Aorta (tissue), 5 donors: ENCODE measurements around the gene EDDM13. TPM values are rescaled to one million over a fixed set of nuclear protein-coding genes. Genes with fewer than 3 reads are reported as not detected.

ENCODE experiments used
- ATAC-seq: fragments of 200-7000 bp; cut with Tn5 transposase; one replicate; pipeline ENCODE4 v1.9.1; 2022; ENCODE audit warnings: moderate library complexity; ENCODE audit not compliant: low FRiP score
- DNase-seq, 2 donors: peaks; one replicate each; pipeline ENCODE4 v3.0.0-alpha.2; 2020
- H3K27ac ChIP-seq, 2 donors: one replicate each; pipeline ENCODE4 v1.5.1; 2013; ENCODE audit warnings: low read length in 2 of 2, mild to moderate bottlenecking in 2 of 2, moderate library complexity in 2 of 2, control low read depth in 1 of 2, inconsistent platforms in 1 of 2, low read depth in 1 of 2
- H3K27me3 ChIP-seq, 2 donors: one replicate each; pipeline ENCODE4 v1.6.1; 2013; ENCODE audit warnings: control low read depth in 1 of 2, low read length in 1 of 2, mild to moderate bottlenecking in 1 of 2, moderate library complexity in 1 of 2; ENCODE audit not compliant: insufficient read depth in 2 of 2, control insufficient read depth in 1 of 2
- H3K36me3 ChIP-seq, 2 donors: one replicate each; pipeline ENCODE4 v1.6.1; 2013; ENCODE audit warnings: control low read depth in 1 of 2, low read length in 1 of 2, mild to moderate bottlenecking in 1 of 2; ENCODE audit not compliant: insufficient read depth in 2 of 2, control insufficient read depth in 1 of 2
- H3K4me1 ChIP-seq, 2 donors: one replicate each; pipeline ENCODE4 v1.6.1; 2013; ENCODE audit warnings: low read length in 2 of 2, control low read depth in 1 of 2, mild to moderate bottlenecking in 1 of 2, moderate library complexity in 1 of 2; ENCODE audit not compliant: insufficient read depth in 2 of 2, control insufficient read depth in 1 of 2
- H3K4me3 ChIP-seq, 2 donors: one replicate each; pipeline ENCODE4 v1.5.1; 2013; ENCODE audit warnings: low read length in 2 of 2, control low read depth in 1 of 2, mild to moderate bottlenecking in 1 of 2
- H3K9me3 ChIP-seq: one replicate; pipeline ENCODE4 v1.6.1; 2013; ENCODE audit warnings: mild to moderate bottlenecking, low read length; ENCODE audit not compliant: control insufficient read depth
- WGBS, 2 donors: extraction: QIAGEN DNeasy Blood & Tissue Kit; methylation state at CpG; one replicate each; pipeline ENCODE4 v1.1.7; 2013; 5-methylcytosine and 5-hydroxymethylcytosine counted together
- intact Hi-C, 2 donors: fragments of 100-400 bp; cut with DNase I; formaldehyde crosslinking; loops; one replicate each; pipeline versions ENCODE4 v1.14.2 to v1.15.0; 2022
- polyA plus RNA-seq, 2 donors: library from polyadenylated mRNA; stranded (reverse); fragments of 200-250 nt; gene quantifications; one replicate each; pipeline ENCODE4 v1.2.3, GENCODE V29; 2013
- total RNA-seq, 2 donors: library from RNA; stranded (reverse); fragmentation: NEBNext Ultra II Directional; extraction: Animal tissue kit (Norgen Biotek cat#: 25700); gene quantifications; one replicate each; pipeline ENCODE4 v1.2.1, GENCODE V29; 2021
- donor health status: healthy with polysubstance abuse.
- donor health status: Bipolar disorder and iron deficiency.
- donor health status: DM: no; HTN: no; CAD: no.
- donor health status: DM: no; HTN: no; CAD: no.
- donor health status: DM: yes; HTN: yes; CAD: no.

The EDDM13 gene
- total and polyA plus RNA-seq, 4 donors, result not detected

DNA sequence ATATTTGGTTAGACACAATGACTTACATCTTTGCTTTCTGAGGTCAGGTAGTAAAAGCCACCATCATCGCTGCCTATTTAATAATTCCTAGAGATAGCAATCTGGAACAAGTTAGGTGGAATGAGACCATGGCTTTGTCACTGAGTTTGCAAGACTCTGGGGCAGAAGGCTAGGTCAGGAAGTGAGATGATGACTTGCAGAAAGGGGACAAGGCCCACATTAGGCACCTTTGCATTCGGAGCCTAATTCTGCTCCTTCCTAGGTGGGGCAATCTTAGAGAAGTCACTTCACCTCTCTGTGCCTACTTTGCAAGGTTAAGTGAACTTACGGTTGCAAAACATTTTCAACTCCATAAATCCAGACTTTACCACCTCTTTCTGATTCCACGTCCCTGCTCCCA lies 10.3 kb downstream of the EDDM13 start:
- 94 to 98% methylated on average over 4 of the region's 4 CpGs for WGBS, 2 donors
- ATAC-seq, result no peak
- no peaks in the 10 kb centered on the region for H3K27me3 ChIP-seq
- H3K36me3 ChIP-seq, result no peaks in the 10 kb centered on the region
- intact Hi-C loops, result no loop called here
- no peak overlapping the region for H3K27ac ChIP-seq
- no peak for DNase-seq
- no peak overlapping the region for H3K4me3 ChIP-seq
- no peaks in the 10 kb centered on the region for H3K4me1 ChIP-seq
- no peaks in the 10 kb centered on the region for H3K9me3 ChIP-seq

DNA sequence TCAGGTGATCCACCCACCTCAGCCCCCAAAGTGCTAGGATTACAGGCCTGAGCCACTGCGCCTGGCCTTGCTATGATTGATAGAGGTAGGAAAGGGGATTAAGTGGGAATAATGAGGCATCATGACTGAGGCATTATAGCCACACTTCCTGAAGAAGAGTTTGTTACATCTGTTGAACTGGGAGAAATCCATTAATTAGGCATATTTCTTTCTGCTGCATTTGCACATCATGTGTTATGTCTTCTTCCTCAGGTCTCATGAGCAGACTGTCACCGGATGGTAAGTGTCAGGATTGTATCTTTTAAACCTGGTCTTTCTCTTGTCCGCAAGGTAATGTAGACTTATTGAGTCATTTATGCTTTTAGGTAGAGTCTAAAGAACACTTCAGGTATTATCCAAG lies 12.2 kb downstream of the EDDM13 start:
- 92 to 94% methylated on average over 3 of the region's 3 CpGs for WGBS, 2 donors
- no peak overlapping the region for H3K27ac ChIP-seq
- ATAC-seq (no peak), DNase-seq (no peak)
- H3K4me1 ChIP-seq, result no peaks in the 10 kb centered on the region
- H3K36me3 ChIP-seq, result no peaks in the 10 kb centered on the region
- intact Hi-C loops, result no loop called here
- H3K27me3 ChIP-seq, result no peaks in the 10 kb centered on the region
- no peak overlapping the region for H3K4me3 ChIP-seq
- H3K9me3 ChIP-seq, result no peaks in the 10 kb centered on the region

DNA sequence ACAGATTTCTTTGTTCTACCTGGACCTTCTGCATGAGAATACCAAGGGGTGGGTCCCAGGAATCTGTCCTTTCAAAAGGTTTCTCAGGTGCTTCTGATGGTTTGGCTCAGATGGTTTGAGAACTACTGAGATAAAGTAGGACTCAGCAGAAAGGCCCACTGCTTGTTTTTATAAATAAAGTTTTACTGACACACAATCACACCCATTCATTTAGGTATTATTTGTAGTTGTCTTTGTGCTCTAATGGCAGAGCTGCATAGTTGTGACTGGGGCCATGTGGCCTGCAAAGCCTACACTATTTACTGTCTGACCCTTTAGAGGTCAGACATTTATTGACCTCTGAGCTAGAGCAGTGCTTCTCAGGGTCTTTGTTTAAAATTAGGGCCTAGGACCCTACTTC lies 17.6 kb downstream of the EDDM13 start:
- H3K9me3 ChIP-seq, result no peaks in the 10 kb centered on the region
- DNase-seq (no peak), ATAC-seq (no peak)
- no peaks in the 10 kb centered on the region for H3K4me1 ChIP-seq
- intact Hi-C loops, result no loop called here
- no peaks in the 10 kb centered on the region for H3K27me3 ChIP-seq
- no peak overlapping the region for H3K4me3 ChIP-seq
- no peak overlapping the region for H3K27ac ChIP-seq
- H3K36me3 ChIP-seq, result no peaks in the 10 kb centered on the region

DNA sequence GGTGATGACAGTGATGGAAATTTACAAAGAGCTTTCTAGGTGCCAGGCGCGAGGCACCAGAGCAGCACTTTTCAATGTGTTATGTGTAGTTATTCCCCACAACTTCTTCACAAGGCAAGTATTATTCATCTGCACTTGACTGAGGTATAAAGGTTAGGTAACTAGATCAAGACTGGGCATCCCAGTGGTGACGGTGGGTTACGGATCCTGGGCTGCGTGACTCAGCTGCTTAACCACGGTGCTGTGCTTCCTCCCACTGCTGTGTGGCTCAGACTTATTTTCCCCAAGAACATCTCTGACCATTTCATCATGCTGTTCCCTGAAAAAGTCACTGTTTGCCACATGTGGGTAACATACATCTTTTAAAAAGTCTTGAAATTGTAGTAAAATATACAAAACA lies 19.3 kb downstream of the EDDM13 start:
- no peak overlapping the region for H3K4me3 ChIP-seq
- H3K27ac ChIP-seq, result no peak overlapping the region
- no peaks in the 10 kb centered on the region for H3K36me3 ChIP-seq
- WGBS, 2 donors, result 94 to 95% methylated on average over 6 of the region's 6 CpGs
- ATAC-seq (no peak), DNase-seq (no peak)
- no peaks in the 10 kb centered on the region for H3K9me3 ChIP-seq
- intact Hi-C loops, result no loop called here
- H3K27me3 ChIP-seq, result no peaks in the 10 kb centered on the region
- H3K4me1 ChIP-seq, result no peaks in the 10 kb centered on the region

DNA sequence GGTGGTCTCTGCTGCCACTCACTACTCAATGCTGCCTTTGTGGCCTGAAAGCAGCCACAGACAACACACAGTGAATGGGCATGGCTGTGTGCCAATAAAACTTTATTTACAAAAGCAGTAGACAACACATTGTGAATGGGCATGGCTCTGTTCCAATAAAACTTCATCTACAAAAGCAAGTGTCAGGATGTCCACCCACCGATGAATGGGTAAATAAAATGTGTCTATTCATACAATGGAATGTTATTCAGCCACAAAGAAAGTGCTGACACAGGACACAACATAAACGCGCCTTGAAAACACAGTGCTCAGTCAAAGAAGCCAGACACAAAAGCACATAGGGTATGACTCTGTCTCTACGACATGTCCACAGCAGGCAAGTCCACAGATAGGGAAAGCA lies 22.0 kb downstream of the EDDM13 start:
- 88 to 92% methylated on average over 4 of the region's 4 CpGs for WGBS, 2 donors

DNA sequence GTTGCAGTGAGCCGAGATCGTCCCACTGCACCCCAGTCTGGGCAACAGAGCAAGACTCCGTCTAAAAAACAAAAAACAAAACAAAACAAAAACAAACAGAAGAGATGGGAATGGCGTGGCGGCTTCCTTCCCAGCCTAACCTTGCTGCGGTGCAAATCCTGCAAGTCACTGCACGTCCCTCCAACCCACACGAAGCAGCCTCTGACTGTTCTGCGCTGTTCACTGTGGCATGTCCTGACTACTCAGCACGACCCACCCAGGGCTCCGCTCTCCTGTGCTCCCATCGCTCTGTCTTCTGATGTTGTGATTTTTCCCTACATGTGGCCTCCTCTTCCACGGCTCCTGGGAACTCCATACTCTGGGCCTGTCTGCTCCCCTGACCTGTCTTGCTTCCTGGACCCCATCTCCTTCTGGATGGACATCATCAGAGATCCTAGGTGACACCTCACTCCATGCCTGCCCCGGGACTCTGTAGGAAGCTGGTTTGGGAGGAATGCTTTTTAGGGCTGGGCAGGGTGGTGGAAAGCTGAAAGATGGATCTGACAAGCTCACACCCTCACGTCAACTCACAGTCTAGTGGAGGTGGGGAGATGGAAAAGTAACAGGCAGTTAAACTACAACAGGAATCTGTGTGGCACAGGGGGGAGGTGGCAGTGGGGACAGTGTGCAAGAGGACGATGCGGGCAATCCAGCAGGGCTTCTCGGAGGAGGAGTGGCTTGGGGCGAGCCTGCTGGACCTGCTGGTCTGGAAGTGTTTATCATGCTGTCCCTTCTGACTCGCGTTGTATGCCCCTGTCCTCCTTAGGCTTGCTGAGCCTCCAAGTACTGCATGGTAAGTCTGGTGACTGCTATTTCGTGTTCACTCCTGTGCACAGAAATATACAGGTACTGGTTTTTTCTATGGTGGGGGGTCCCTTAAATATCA lies 23.2 kb downstream of the EDDM13 start:
- Histone ChIP-seq H3K4me1 (no peaks in the 10 kb centered on the region), H3K4me3 (no peak overlapping the region), H3K36me3 (no peaks in the 10 kb centered on the region), H3K9me3 (no peaks in the 10 kb centered on the region), H3K27me3 (no peaks in the 10 kb centered on the region), H3K27ac (no peak overlapping the region)
- DNase-seq (no peak), ATAC-seq (no peak)
- intact Hi-C loops, result no loop called here
- WGBS, 2 donors, result 92 to 93% methylated on average over 22 of the region's 22 CpGs

More for the DNA sequence above, 22.0 kb downstream of the EDDM13 start:
- Histone ChIP-seq H3K9me3 (no peaks in the 10 kb centered on the region), H3K27me3 (no peaks in the 10 kb centered on the region), H3K27ac (no peak overlapping the region), H3K4me3 (no peak overlapping the region), H3K36me3 (no peaks in the 10 kb centered on the region), H3K4me1 (no peaks in the 10 kb centered on the region)
- intact Hi-C loops, result no loop called here
- no peak for DNase-seq
- ATAC-seq, result no peak

DNA sequence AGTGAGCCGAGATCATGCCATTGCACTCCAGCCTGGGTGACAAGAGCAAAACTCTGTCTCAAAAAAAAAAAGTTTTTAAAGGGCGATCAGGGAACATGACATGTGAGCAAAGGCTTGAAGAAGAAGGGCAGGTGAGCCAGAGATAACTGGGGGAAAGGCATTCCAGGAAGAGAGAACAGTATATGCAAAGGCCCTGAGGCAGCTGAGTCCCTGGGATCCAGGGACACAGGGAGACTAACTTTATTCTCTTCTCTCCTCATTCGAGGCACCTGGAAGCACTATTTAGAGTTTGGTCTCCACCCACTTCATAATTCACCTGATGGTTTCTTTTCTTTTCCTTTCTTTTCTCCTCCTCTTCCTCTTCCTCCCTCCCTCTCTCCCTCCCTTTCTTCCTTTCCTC lies 24.5 kb downstream of the EDDM13 start:
- Histone ChIP-seq H3K4me3 (no peak overlapping the region), H3K27ac (no peak overlapping the region), H3K9me3 (no peaks in the 10 kb centered on the region), H3K36me3 (no peaks in the 10 kb centered on the region), H3K4me1 (no peaks in the 10 kb centered on the region), H3K27me3 (no peaks in the 10 kb centered on the region)
- DNase-seq (no peak), ATAC-seq (no peak)
- intact Hi-C loops, result no loop called here
- WGBS, 2 donors, result 93 to 96% methylated on average over 3 of the region's 3 CpGs

DNA sequence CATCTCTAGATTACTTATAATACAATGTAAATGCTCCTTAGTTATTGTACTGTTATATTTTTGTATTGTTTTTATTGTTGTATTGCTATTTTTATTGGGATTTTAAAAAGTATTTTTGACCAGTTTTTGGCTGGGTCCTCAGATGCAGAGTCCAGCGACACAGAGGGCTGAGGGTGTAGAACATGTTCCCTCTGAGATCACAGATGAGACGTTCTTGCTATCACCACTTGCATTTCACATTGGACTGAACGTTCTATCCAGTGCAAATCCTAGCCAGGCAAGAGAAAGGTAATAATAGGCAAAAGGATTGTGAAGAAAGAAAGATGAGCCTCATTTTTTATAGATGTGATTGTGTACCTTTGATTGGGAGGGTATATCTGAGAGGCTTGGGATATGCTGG lies 27.1 kb downstream of the EDDM13 start:
- ATAC-seq (no peak), DNase-seq (no peak)
- H3K27ac ChIP-seq, result no peak overlapping the region
- no peaks in the 10 kb centered on the region for H3K4me1 ChIP-seq
- H3K27me3 ChIP-seq, result no peaks in the 10 kb centered on the region
- H3K9me3 ChIP-seq, result no peaks in the 10 kb centered on the region
- no peak overlapping the region for H3K4me3 ChIP-seq
- 86 to 92% methylated on average over 3 of the region's 3 CpGs for WGBS, 2 donors
- H3K36me3 ChIP-seq, result no peaks in the 10 kb centered on the region
- intact Hi-C loops, result no loop called here

DNA sequence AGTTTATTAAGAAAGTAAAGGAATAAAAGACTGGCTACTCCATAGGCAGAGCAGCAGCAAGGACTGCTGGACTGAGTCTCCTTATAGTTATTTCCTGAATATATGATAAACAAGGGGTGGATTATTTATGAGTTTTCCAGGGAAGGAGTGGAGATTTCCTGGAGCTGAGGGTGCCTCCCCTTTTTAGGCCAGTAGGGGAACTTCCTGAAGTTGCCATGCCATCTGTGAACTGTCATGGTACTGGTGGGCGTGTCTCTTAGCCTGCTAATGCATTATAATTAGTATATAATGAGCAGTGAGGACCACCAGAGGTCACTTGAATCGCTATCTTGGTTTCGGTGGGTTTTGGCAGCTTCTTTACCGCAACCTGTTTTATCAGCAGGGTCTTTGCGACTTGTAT lies 28.6 kb downstream of the EDDM13 start:
- intact Hi-C loops, result no loop called here
- WGBS, 2 donors, result 86 to 96% methylated on average over 5 of the region's 5 CpGs
- peaks cover 0 to 3% of the 10 kb centered on the region in 2 donors for H3K36me3 ChIP-seq

More for the DNA sequence above, 28.6 kb downstream of the EDDM13 start:
- Histone ChIP-seq H3K27me3 (no peaks in the 10 kb centered on the region), H3K4me1 (no peaks in the 10 kb centered on the region), H3K9me3 (no peaks in the 10 kb centered on the region), H3K4me3 (no peak overlapping the region), H3K27ac (no peak overlapping the region)
- ATAC-seq, result no peak
- DNase-seq, result no peak
